Sigmoid colon (tissue), 3 donors: ENCODE measurements around the gene SPINT1.

Experiments
- POLR2A ChIP-seq, 2 donors: fragments of 450-650 bp; IDR thresholded peaks; one replicate each; pipeline ENCODE4 v1.6.1; 2016; ENCODE audit warnings: antibody characterized with exemption in 2 of 2, mild to moderate bottlenecking in 2 of 2, moderate library complexity in 2 of 2
- TF ChIP-seq, protein P1 (sequence below), 4 experiments: fragments of 450-650 bp in 3 of 4; fragments of 200-600 bp in 1 of 4; IDR thresholded peaks; one replicate each; pipeline ENCODE4 v1.5.1; 2016 to 2019; ENCODE audit warnings: antibody characterized with exemption in 4 of 4, mild to moderate bottlenecking in 3 of 4, moderate library complexity in 2 of 4

DNA sequence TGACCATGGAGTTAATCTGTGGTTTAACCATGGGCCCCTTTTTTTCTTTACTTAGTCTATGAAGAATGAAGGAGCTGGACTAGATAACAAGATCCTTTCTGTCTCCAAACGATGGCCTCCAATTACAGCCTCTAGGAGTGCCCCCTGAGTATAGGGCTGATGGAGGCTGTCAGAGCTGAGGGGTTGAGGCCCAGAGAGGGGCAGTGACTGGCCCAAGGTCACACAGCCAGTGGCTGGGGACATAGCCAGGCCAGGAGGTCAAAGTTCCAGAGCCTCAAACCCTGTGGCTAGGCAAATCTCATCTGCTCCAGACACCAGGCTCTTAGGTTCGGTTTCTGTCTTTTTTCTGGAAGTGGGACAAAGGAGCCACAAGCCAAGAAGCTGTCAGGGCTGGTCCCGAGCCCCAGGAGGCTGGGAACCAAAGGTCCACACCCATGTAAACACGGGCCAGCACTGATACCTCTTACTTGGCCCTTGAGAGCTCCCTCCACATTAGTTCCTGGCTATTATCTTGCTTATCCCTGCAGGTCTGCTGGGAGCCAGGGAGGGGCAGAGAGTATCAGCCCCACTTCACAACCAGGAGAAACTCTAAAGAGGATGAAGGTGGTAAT, 19.9 kb downstream of the SPINT1 start:
- TF ChIP-seq, protein P1, sequence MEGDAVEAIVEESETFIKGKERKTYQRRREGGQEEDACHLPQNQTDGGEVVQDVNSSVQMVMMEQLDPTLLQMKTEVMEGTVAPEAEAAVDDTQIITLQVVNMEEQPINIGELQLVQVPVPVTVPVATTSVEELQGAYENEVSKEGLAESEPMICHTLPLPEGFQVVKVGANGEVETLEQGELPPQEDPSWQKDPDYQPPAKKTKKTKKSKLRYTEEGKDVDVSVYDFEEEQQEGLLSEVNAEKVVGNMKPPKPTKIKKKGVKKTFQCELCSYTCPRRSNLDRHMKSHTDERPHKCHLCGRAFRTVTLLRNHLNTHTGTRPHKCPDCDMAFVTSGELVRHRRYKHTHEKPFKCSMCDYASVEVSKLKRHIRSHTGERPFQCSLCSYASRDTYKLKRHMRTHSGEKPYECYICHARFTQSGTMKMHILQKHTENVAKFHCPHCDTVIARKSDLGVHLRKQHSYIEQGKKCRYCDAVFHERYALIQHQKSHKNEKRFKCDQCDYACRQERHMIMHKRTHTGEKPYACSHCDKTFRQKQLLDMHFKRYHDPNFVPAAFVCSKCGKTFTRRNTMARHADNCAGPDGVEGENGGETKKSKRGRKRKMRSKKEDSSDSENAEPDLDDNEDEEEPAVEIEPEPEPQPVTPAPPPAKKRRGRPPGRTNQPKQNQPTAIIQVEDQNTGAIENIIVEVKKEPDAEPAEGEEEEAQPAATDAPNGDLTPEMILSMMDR (IDR thresholded peaks at IDR 0.05) = no peak
- no peak for TF ChIP-seq POLR2A (IDR thresholded peaks at IDR 0.05)
